ENCODE results near the gene SPHKAP.

GRCh38 chr2:228107846-228108245 lies 73.6 kb downstream of the SPHKAP start:
- TF ChIP-seq CTCF (conservative IDR thresholded peaks at IDR 0.05; ENCODE audit: low read depth, low read length) (no peak), BHLHE40 (IDR thresholded peaks at IDR 0.05; ENCODE audit: low read depth, low read length) (no peak), POLR2A (IDR thresholded peaks at IDR 0.05; ENCODE audit: low read depth, low read length) (no peak), USF2 (IDR thresholded peaks at IDR 0.05; ENCODE audit: low read depth, low read length) (no peak), MAFK (IDR thresholded peaks at IDR 0.05; ENCODE audit: low read depth, low read length) (no peak), CEBPB (IDR thresholded peaks at IDR 0.05; ENCODE audit: low read depth, low read length) (no peak), RAD21 (IDR thresholded peaks at IDR 0.05; ENCODE audit: low read length) (no peak)

All from IMR-90 (cell line).